Stimulated activated CD8-positive, alpha-beta memory T cell treated with anti-CD3 and anti-CD28 coated beads, Interleukin-15, amount 100 ng/mL, for 24 hours (primary cell): ENCODE data around the gene PGBD5.

Experiments
- DNase-seq: peaks from one replicate; pipeline ENCODE4 v3.0.0-alpha.2; 2020; ENCODE audit warnings: low read depth

PGBD5 gene

GRCh38 chr1:230394741-230395140 lies 31.4 kb downstream of the PGBD5 start:
- no peak for DNase-seq

GRCh38 chr1:230394134-230394533 lies 32.0 kb downstream of the PGBD5 start:
- DNase-seq, result no peak

GRCh38 chr1:230393722-230394121 lies 32.4 kb downstream of the PGBD5 start:
- no peak for DNase-seq

GRCh38 chr1:230392920-230393521 lies 33.1 kb downstream of the PGBD5 start:
- no peak for DNase-seq

DNA sequence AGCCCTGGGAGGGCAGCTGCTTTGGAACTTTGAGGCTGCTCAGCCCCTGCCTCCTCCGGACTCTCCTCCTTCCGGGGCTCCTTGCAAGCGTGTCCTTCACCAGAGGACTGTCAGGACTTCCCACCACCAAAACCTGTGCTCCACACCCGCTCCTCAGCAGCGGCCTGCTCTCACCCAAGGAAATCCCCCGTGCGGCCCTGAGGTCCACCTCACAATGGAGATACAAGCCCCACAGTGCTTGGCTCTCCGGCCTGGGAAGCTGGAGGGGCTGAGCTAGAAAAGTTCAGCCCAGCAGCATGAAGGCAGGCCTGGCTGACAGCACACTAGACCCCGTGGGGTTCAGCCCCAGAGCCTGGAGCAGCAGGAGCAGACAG lies 33.6 kb downstream of the PGBD5 start:
- DNase-seq, result no peak

DNA sequence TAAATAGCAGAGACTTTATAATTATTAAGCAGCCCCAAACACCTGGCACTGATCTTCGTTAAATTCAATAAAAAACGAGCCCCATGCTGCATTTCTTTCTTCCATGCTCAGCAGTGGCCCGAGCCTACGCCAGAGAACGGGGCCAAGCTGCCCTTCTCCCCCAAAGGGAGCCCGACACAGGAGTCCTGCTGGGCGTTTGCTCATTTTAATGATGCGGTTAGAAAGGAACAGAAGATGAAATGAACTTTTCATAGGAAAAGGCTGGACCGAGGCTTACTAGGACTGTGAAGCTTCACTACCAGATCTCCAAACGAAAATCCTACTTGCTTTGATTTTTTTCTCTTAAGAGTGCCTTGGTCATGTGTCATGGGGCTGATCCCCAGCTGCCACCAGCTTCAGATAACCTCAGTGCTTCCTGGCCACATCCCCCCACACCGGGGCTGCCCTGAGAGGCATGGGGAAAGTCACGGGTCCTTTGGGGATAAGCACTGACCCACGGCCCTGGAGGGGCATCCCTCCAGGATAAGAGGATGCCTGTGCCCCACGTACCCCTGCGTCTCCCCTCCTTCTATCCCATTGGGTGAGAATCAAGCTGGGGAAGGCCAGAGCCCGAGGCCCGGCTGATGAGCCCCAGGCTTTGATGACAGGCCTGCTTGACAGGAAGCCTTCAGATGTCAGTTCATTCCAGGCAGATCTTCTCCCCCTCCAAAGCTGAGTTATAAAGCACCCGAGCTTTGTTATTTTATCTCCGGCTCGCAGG lies 34.2 kb downstream of the PGBD5 start:
- no peak for DNase-seq

GRCh38 chr1:230390371-230390770 lies 35.8 kb downstream of the PGBD5 start:
- DNase-seq, result no peak

DNA sequence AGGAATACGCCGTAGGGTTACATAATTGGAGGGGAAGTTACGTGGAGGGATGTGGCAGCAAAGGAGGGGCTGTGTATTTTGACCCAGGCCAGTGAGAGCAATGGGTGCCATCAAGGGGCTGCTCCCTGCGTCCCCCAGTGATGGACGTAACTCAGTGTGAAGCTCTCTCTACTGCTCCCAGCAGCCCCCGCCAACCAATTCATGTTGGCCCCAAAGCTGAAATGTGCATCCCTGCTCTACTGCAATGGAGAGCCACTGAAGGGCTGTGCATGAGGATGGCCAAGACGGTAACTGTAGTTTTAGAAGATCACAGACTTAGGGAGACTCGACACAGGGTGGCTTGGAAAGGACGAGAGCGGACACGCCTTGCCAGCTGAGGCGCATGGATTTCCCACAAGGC lies 38.3 kb downstream of the PGBD5 start:
- DNase-seq, result no peak

GRCh38 chr1:230387296-230387695 lies 38.8 kb downstream of the PGBD5 start:
- DNase-seq, result no peak

GRCh38 chr1:230386637-230387262 lies 39.4 kb downstream of the PGBD5 start:
- no peak for DNase-seq

GRCh38 chr1:230385930-230386329 lies 40.2 kb downstream of the PGBD5 start:
- DNase-seq, result no peak

DNA sequence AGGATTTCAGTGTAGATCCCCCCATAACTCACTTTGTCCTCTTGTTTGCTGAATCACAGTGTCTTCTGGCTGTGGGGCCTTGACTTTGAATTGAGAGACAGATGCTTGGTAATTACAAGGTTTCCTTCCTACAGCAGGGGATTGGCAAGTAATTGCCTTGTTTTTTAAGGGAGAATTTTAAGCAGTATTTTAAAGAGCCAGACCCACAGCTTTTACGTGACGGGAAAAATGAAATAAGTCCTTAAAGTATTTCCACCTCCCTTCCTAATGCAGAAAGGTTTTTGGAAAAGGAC lies 41.0 kb downstream of the PGBD5 start:
- no peak for DNase-seq

DNA sequence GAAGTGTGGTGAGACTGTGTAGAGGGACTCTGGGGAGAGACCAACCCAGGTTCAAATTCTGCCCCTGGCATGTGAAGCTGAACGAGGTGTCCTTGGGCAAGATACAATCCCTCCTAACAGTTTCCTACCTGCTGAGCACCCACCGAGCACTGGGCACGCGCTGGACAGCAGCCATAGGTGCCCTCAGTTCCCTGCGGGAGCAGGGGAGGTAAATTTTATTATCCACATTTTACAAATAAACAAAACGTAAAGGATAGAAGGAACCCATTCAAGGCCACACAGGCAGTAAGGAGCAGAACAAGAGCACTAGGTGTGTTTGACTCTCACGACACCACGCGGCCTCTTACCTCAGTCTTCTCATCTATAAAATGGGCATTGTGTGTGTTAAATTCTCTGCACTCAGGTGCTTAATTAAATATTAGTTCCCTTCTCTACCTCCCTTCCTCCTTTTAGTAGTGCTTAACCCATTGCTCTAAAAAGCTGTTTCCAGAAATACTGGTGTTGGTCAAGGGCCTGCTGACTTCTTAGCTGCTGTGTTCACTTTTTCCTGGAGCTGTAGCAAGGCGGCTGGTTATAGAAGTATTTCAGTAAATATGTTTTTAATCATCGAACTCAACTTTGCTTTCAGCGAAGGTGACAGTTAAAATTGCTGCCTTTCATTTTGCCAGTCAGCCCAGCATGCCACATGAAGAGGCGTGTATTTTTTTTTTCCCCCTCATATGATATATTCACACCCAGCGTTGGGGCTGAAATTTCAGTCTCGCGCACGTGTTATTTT lies 41.6 kb downstream of the PGBD5 start:
- no peak for DNase-seq

DNA sequence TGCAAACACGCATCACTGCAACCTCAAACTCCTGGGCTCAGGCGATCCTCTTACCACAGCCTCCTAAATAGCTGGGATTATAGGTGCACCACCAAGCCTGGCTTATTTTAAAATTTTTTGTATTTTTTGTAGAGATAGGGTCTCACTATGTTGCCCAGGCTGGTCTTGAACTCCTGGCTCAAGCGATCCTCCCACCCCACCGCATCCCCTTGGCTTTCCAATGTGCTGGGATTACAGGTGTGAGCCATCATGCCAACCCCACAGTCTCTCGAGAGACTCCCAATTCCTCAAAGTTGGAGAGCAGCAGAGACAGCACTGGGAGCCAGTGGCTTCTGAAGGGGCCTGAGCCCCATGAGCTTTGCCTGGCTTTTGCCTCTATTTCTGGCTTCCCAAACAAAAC lies 42.7 kb downstream of the PGBD5 start:
- no peak for DNase-seq

DNA sequence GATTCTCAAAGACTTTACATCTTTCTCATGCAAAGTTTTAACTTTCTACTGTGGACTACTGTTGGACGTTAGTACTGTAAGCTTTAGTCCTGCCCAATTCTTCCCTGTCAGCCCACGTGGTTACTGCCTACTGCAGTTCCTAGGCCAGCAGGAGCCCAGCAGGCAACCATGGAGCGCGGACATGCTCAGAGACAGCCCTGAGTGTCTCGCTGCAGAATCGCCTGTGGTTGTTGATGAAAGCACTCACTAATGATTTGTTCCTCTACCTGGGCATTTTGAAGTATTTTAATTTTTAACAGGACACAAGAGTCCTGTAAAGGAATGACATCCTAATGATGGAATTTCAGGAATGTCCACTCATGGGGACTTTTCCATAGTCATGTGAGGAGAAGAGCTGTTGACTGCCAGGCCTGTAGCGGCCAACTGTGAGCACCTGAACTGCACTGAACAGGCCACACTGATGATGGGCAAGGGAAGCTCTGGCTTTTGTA lies 44.1 kb downstream of the PGBD5 start:
- DNase-seq, result no peak

- no peak for DNase-seq
These were observed 44.5 kb downstream of the PGBD5 start for GRCh38 chr1:230381585-230381984.

DNA sequence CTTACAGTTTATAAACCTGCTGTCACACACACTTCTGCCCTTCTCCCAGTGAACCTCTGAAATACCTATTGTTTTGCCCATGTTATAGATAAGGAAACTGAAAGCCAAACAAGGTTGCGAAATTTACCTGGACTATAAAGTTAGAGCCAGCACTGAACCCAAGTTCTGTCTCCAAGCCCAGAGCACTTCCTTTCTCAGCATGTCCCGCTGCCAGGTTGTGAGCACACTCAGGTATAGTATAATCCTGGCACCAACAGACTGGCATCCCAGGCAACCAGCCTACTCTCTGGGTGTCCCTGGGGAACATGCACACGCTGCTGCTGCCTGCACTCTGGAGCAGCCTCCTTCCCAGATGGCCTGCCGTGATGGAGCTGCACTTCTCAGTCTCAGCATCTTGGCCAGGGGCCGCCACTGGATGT lies 45.1 kb downstream of the PGBD5 start:
- no peak for DNase-seq

DNA sequence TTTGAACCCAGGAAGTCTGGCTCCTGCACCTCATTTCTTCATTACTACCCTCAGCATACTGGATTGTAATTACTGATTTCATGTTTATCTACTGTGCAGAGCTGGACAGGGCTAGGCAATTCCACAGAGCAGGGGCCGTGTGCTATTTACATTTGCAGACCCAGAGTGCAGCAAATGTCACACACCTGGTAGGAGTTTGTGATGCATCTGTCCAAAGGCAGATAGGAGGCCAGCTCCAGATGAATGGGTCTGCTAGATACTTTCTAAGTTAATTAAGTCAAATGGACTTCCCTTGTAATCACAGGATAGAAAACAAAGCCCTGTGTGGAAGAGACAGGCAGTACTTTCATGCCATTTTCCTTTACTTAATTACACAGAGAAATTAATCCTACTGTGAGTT lies 46.2 kb downstream of the PGBD5 start:
- no peak for DNase-seq

DNA sequence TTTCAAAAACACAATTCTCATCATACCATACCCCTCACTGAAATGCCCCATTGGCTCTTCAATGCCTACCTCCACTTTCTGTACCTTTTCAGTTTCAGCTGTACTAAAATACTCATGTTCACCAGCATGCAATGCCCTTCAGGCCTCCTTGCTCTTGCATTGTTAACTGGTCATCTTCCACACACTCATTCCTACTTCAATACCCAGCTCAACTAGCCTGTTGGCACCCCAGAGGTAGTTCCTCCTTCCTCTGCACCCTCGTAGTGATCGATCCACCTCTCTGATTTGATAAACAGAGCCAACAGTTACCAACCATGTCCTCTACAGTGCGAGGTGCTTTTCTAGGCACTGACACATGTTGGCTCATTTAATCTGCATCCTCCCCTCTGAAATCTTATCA lies 46.7 kb downstream of the PGBD5 start:
- DNase-seq, result no peak

DNA sequence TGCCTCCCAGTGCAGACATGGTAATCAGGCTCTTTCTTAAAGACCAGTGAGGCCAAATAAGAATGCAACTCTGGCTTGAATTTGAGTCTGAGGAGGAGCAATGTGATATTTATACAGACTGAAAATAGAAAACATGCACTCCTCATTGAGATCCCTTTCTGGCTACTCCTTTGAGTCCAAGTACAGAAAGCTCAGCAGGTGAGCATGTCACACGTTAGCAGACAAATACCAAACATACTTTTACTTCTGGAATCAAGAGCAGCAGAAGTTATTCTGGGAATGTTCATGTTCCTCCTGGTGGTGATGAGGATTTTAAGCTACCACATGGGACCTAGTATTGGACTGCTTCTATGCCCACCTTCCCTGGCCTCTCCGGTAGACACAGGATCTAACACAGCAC lies 48.3 kb downstream of the PGBD5 start:
- no peak for DNase-seq

DNA sequence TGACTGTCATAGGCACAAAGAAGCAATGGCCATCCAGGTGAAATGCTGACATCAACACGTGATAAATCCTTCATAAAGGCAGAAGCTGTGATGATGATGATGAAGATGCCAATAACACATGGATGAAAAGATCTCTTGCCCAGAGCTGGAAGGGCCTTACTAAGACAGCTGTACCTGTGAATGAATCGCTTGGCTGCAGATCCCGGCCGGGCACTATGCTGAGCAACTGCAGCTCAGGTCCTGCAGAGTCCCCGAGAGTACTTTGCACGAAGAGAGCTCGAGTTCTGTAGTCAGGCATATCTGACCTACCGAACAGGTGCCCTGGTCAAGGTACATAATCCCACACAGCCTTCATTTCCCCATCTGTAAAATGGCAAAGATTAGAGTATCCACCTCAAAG lies 48.8 kb downstream of the PGBD5 start:
- DNase-seq, result no peak

GRCh38 chr1:230376296-230376695 lies 49.8 kb downstream of the PGBD5 start:
- DNase-seq, result no peak

- no peak for DNase-seq
These were observed 50.4 kb downstream of the PGBD5 start for GRCh38 chr1:230375780-230376179.
